ENCODE data around the gene TPPP2.
"Not testable (repeated sequence)": the region's sequence is repeated elsewhere in the genome, so short reads cannot be mapped to it uniquely, and the experiment has no call there.

Gene TPPP2

GRCh38 chr14:21038441-21039422, 8.7 kb downstream of the TPPP2 start:
- peak; percentile 48 for DNase-seq (ENCODE audit: low spot score)

- DNase-seq (ENCODE audit: low spot score): peak; percentile 66
Observed at GRCh38 chr14:21039585-21040369, 9.8 kb downstream of the TPPP2 start.

GRCh38 chr14:21040370-21040925, 10.4 kb downstream of the TPPP2 start:
- DNase-seq (ENCODE audit: low spot score): no peak

GRCh38 chr14:21040941-21041340, 10.9 kb downstream of the TPPP2 start:
- DNase-seq (ENCODE audit: low spot score): not testable (repeated sequence)

GRCh38 chr14:21041676-21042433, 11.8 kb downstream of the TPPP2 start, which contains the start of gene RNASE7:
TSS of gene RNASE7 (plus strand) at chr14:21042362. CDS start at chr14:21042993, 631 bp downstream.
- DNase-seq (ENCODE audit: low spot score): no peak

- DNase-seq (ENCODE audit: low spot score): no peak
Observed at GRCh38 chr14:21042918-21043317, 12.9 kb downstream of the TPPP2 start.

GRCh38 chr14:21043387-21043973, 13.5 kb downstream of the TPPP2 start:
- no peak for DNase-seq (ENCODE audit: low spot score)

GRCh38 chr14:21043974-21044618, 14.1 kb downstream of the TPPP2 start:
- DNase-seq (ENCODE audit: low spot score): no peak

- DNase-seq (ENCODE audit: low spot score): no peak
Observed at GRCh38 chr14:21047378-21047781, 17.4 kb downstream of the TPPP2 start.

GRCh38 chr14:21048638-21049037, 18.6 kb downstream of the TPPP2 start:
- DNase-seq (ENCODE audit: low spot score): no peak

- no peak for DNase-seq (ENCODE audit: low spot score)
Observed at GRCh38 chr14:21049271-21049673, 19.3 kb downstream of the TPPP2 start.

GRCh38 chr14:21050597-21050996, 20.6 kb downstream of the TPPP2 start:
- DNase-seq (ENCODE audit: low spot score): no peak

- no peak for DNase-seq (ENCODE audit: low spot score)
Observed at GRCh38 chr14:21053184-21054122, 23.4 kb downstream of the TPPP2 start.

- no peak for DNase-seq (ENCODE audit: low spot score)
Observed at GRCh38 chr14:21054123-21054767, 24.2 kb downstream of the TPPP2 start.

- DNase-seq (ENCODE audit: low spot score): no peak
Observed at GRCh38 chr14:21054768-21055145, 24.7 kb downstream of the TPPP2 start.

GRCh38 chr14:21055432-21056117, 25.6 kb downstream of the TPPP2 start:
- DNase-seq (ENCODE audit: low spot score): no peak

- DNase-seq (ENCODE audit: low spot score): no peak
Observed at GRCh38 chr14:21056520-21057163, 26.6 kb downstream of the TPPP2 start.
